Testis (tissue), 2 donors: ENCODE results near the gene CNKSR1.

Source experiments
- POLR2A ChIP-seq: fragments of 450-650 bp; IDR thresholded peaks from one replicate; pipeline ENCODE4 v1.6.1; 2017; ENCODE audit warnings: antibody characterized with exemption, mild to moderate bottlenecking, moderate library complexity
- TF ChIP-seq, protein P1 (sequence below), 3 experiments: fragments of 450-650 bp in 2 of 3; fragments of 200-600 bp in 1 of 3; sonication (generic) in 1 of 3; IDR thresholded peaks; one replicate each; pipeline ENCODE4 v1.5.1; 2016 to 2019; ENCODE audit warnings: antibody characterized with exemption in 3 of 3, mild to moderate bottlenecking in 2 of 3, moderate library complexity in 1 of 3

DNA sequence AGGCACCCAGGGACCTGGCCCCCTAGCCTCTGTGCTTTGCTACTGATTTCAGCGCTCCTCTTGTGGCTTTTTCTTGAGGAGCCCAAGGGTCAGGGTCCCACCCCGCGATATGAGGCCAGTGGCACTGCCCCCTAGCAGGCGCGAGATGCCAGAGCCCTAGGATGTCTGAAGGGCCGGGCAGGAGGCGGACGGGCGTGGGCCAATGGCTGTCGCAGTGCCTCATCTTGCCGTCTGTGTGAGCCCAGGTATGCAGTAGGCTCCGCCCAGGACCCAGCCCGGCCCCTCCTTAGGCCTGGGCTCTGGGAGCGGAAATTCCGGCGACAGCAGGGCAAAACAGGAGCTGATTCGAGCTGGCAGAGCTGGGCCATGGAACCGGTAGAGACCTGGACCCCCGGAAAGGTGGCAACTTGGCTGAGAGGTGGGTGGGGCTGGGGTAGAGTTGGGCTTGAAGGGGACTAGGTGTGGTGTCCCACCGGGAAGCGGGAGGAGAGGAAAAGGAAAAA is at the start of gene CNKSR1:
- TF ChIP-seq POLR2A = no peak
- TF ChIP-seq, protein P1, sequence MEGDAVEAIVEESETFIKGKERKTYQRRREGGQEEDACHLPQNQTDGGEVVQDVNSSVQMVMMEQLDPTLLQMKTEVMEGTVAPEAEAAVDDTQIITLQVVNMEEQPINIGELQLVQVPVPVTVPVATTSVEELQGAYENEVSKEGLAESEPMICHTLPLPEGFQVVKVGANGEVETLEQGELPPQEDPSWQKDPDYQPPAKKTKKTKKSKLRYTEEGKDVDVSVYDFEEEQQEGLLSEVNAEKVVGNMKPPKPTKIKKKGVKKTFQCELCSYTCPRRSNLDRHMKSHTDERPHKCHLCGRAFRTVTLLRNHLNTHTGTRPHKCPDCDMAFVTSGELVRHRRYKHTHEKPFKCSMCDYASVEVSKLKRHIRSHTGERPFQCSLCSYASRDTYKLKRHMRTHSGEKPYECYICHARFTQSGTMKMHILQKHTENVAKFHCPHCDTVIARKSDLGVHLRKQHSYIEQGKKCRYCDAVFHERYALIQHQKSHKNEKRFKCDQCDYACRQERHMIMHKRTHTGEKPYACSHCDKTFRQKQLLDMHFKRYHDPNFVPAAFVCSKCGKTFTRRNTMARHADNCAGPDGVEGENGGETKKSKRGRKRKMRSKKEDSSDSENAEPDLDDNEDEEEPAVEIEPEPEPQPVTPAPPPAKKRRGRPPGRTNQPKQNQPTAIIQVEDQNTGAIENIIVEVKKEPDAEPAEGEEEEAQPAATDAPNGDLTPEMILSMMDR (IDR thresholded peaks at IDR 0.05) = no peak
